Fibroblast of villous mesenchyme (primary cell): ENCODE data around the gene ABCA13. TPM values are rescaled to one million over a fixed set of nuclear protein-coding genes. Genes with fewer than 3 reads are reported as not detected.

Experiments used
- DNase-seq: peaks from one replicate; pipeline ENCODE4 v3.0.0-alpha.2; 2010; ENCODE audit warnings: low read depth
- H3K4me3 ChIP-seq: 2 replicates; pipeline ENCODE4 v1.5.1; 2011; ENCODE audit warnings: low read depth, mild to moderate bottlenecking, low read length
- CTCF ChIP-seq: IDR thresholded peaks from 2 replicates; pipeline ENCODE4 v1.5.1; 2012; ENCODE audit warnings: low read depth, mild to moderate bottlenecking, low read length; ENCODE audit not compliant: insufficient read depth
- total RNA-seq: library from RNA; depleted of rRNA; stranded (reverse); fragments of >200 nt; gene quantifications from 2 replicates; pipeline ENCODE4 v1.2.3, GENCODE V29; 2012

The ABCA13 gene
- total RNA-seq, 1 donor = not detected

DNA sequence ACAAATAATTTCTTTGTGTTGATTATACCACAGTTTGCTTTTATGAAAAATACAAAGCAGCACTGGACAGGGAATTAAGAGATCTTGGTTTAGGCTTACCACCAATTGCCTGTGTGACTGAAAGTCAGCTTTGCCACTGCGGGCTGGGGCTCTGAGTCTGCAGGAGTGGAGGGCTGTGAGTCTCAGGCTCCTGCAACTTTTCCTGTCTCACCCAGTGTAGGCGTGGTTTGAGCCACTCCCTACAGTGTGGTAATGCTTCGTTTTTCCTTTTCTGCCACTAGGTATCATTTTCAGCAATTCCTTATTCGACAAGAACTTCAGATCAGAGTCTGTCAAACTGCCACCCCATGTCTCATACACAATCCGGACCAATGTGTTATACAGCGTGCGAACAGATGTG, 180.6 kb downstream of the ABCA13 start:
- DNase-seq = no peak
- no peak overlapping the region for H3K4me3 ChIP-seq
- no peak for TF ChIP-seq CTCF

- H3K4me3 ChIP-seq = no peak overlapping the region
- no peak for TF ChIP-seq CTCF
- DNase-seq = no peak
Observed at GRCh38 chr7:48355346-48355745, 184.1 kb downstream of the ABCA13 start.

GRCh38 chr7:48360574-48360973, 189.3 kb downstream of the ABCA13 start:
- no peak for TF ChIP-seq CTCF
- no peak overlapping the region for H3K4me3 ChIP-seq
- peak; percentile 28 for DNase-seq

GRCh38 chr7:48363174-48363573, 191.9 kb downstream of the ABCA13 start:
- no peak overlapping the region for H3K4me3 ChIP-seq
- no peak for DNase-seq
- TF ChIP-seq CTCF = no peak

DNA sequence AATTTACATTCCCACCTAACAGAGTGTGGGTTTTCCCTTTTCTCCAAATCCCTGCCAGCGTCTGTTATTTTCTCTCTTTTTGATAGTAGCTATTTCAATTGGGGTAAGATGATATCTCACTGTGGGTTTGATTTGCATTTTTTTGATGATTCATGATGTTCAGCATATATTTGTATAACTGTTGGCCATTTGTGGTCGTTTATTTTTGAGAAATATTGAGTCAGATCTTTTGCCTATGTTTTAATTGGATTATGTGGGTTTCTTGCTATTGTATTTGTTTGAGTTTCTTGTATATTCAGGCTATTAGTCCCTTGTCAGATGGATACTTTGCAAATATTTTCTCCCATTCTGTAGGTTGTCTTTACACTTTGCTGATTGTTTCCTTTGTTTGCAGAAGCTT, 193.8 kb downstream of the ABCA13 start:
- no peak for DNase-seq
- no peak for TF ChIP-seq CTCF
- H3K4me3 ChIP-seq = no peak overlapping the region

DNA sequence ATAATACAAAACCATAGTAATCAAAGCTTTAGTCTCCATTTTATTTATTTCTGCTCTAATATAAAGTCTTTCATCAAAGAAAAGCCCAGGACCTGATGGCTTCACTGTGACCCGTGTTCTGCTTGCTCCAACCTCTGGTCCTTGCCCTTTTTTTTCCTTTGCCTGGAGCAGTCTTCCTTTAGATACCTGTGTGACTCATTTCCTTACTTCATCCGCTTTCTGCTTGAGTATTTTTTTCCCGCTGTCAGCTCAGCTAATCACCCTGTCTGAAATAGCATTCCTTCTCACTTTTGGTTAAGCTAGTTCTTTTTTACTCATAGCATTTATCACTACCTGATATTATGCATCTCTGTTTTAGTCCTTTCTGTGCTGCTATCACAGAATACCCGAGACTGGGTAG, 194.8 kb downstream of the ABCA13 start:
- DNase-seq = no peak
- no peak overlapping the region for H3K4me3 ChIP-seq
- TF ChIP-seq CTCF = no peak

DNA sequence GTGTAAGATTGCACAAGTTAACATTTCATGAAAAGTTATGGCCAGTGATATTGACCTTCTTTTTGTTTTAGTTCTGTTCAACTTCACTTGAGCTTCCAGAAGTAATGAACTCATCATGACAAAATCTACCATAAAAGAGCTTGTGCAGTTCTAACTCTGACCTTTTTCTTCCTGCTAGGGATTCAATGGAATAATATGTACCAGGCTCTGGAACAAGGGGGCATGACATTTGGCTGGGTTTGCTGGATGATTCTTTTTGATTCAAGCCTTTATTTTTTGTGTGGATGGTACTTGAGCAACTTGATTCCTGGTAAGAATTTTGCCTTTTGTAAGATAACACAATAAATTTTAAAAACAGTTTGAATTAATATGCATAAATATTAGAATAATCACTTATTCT, 205.0 kb downstream of the ABCA13 start:
- peak; percentile 6 for DNase-seq
- no peak for TF ChIP-seq CTCF
- no peak overlapping the region for H3K4me3 ChIP-seq
